ENCODE measurements around the gene CLCN7. TPM values are rescaled to one million over a fixed set of nuclear protein-coding genes. Genes with fewer than 3 reads are reported as not detected.

CLCN7 gene
- total and polyA plus RNA-seq, 2 of the 8 experiments (the other 6 are each of a cell fraction or from before 2014, with no cell fraction given) = 38.6 to 81.5 TPM

- 96% methylated on average over 21 of the region's 21 CpGs; no CpG with 5 or more reads in 1 of the 2 experiments for WGBS, 2 experiments (ENCODE audit: extremely low coverage in 1 of 2, insufficient coverage in 1 of 2, insufficient read length in 1 of 2, insufficient replicate concordance in 2 of 2, low coverage in 1 of 2, low lambda C conversion rate in 2 of 2, missing lambda C conversion rate in 1 of 2)
- Histone ChIP-seq H2AFZ (ENCODE audit: low read length) (no peak overlapping the region), H3K4me1 (replicated peaks in 1 of 4; ENCODE audit: control insufficient read depth in 3 of 4, insufficient read depth in 4 of 4, low read length in 3 of 4) (no peaks in the 10 kb centered on the region), H4K5ac (ENCODE audit: insufficient read length, low read depth, low read length) (no peak overlapping the region), H3K79me1 (ENCODE audit: low read depth, low read length) (no peaks in the 10 kb centered on the region), H3K56ac (replicated peaks; ENCODE audit: insufficient read length, low read depth, low read length) (no peak overlapping the region), H4K8ac (ENCODE audit: extremely low read depth, insufficient read depth, low read length) (no peak overlapping the region; the same call in 1 of the 2 replicates), H3K9ac (replicated peaks in 1 of 4; ENCODE audit: extremely low read depth in 1 of 4, low read depth in 3 of 4, low read length in 3 of 4) (no peak overlapping the region), H2BK12ac (ENCODE audit: low read depth, low read length) (no peak overlapping the region), H3K79me2 (ENCODE audit: control insufficient read depth in 1 of 2, insufficient read depth in 2 of 2, low read length in 2 of 2) (no peaks in the 10 kb centered on the region), H3K27me3 (replicated peaks in 1 of 4; ENCODE audit: control insufficient read depth in 3 of 4, extremely low read depth in 1 of 4, insufficient read depth in 3 of 4, low read length in 3 of 4) (no peaks in the 10 kb centered on the region), H3K4me2 (ENCODE audit: insufficient read depth in 1 of 2, low read depth in 2 of 2, low read length in 2 of 2) (no peak overlapping the region), H3K14ac (ENCODE audit: insufficient read length) (no peak overlapping the region), H4K91ac (replicated peaks; ENCODE audit: insufficient read length, low read length) (no peak overlapping the region), H3K4ac (replicated peaks; ENCODE audit: insufficient read length, low read depth, low read length) (no peak overlapping the region), H3K27ac (ENCODE audit: low read depth, low read length) (no peak overlapping the region), H2AK5ac (ENCODE audit: low read depth, low read length) (no peak overlapping the region), H3K36me3 (ENCODE audit: control insufficient read depth in 2 of 4, insufficient read depth in 4 of 4, low read length in 3 of 4) (peaks cover 0 to 16% (median 6%) of the 10 kb centered on the region in 4 experiments; a peak in 3 of 8 replicates), H2BK20ac (ENCODE audit: low read length) (no peak overlapping the region), H2BK15ac (ENCODE audit: low read length) (no peak overlapping the region), H3K23me2 (ENCODE audit: low read depth, low read length) (no peaks in the 10 kb centered on the region), H4K20me1 (replicated peaks in 1 of 2; ENCODE audit: control insufficient read depth in 1 of 2, insufficient read depth in 2 of 2, low read length in 2 of 2) (peaks cover 0 to 4% of the 10 kb centered on the region in 2 experiments), H3K23ac (ENCODE audit: insufficient read length) (no peak overlapping the region), H3K4me3 (ENCODE audit: extremely low read depth in 1 of 4, insufficient read depth in 2 of 4, low read depth in 3 of 4, low read length in 4 of 4) (no peak overlapping the region), H2BK120ac (replicated peaks; ENCODE audit: low read depth, low read length) (no peak overlapping the region), H3K9me3 (ENCODE audit: insufficient read depth in 2 of 2, low read depth in 1 of 2, low read length in 1 of 2) (no peaks in the 10 kb centered on the region), H2BK5ac (ENCODE audit: low read depth, low read length) (no peak overlapping the region), H3K18ac (ENCODE audit: extremely low read depth, low read length) (no peak overlapping the region)
- FAIRE-seq (no peak), DNase-seq (ENCODE audit: low read depth in 1 of 2, low spot score in 2 of 2) (no peak)
- no peak for TF ChIP-seq NANOG (IDR thresholded peaks at IDR 0.05; ENCODE audit: insufficient read depth, low read depth, low read length, poor library complexity, severe bottlenecking)
- TF ChIP-seq CREB1 (IDR thresholded peaks at IDR 0.05) = no peak
- ChIA-PET POLR2A (ENCODE audit: partially characterized antibody) (interaction anchor here (1.3 kb wide), 1 partner anchor 12 kb away, joined by 3 read pairs; no protein-coding TSS in a partner anchor), CTCF (ENCODE audit: partially characterized antibody) (interaction anchor here (1.3 kb wide), 1 partner anchor 34 kb away, joined by 4 read pairs; no protein-coding TSS in a partner anchor)
Measured at GRCh38 chr16:1397779-1398178, 77.0 kb downstream of the CLCN7 start.
